Stimulated activated naive B cell treated with anti-CD40 and anti-IgM and Interleukin-4, amounts not matched to agents 10 μg/mL and 1 μg/mL and 100 μg/mL, for 72 hours (primary cell): ENCODE measurements around the gene SLC12A7.

Experiments used
- ATAC-seq, 2 donors: fragments of 150-1000 bp; cut with Tn5 transposase; replicated peaks; 2 replicates each; pipeline ENCODE4 v1.10.0; 2021; ENCODE audit warnings: moderate library complexity in 1 of 2
- DNase-seq: peaks from one replicate; pipeline ENCODE4 v3.0.0; 2021
- H3K27ac Mint-ChIP-seq: one replicate; pipeline ENCODE4 v1.8.0; 2022; ENCODE audit warnings: mild to moderate bottlenecking, mixed read lengths
- H3K27me3 Mint-ChIP-seq, 2 donors: one replicate each; pipeline ENCODE4 v1.8.0; 2022; ENCODE audit warnings: mixed read lengths in 2 of 2
- H3K36me3 Mint-ChIP-seq, 2 donors: one replicate each; pipeline ENCODE4 v1.8.0; 2022; ENCODE audit warnings: mixed read lengths in 2 of 2, mild to moderate bottlenecking in 1 of 2
- H3K4me1 Mint-ChIP-seq, 2 donors: one replicate each; pipeline ENCODE4 v1.8.0; 2022; ENCODE audit warnings: mixed read lengths in 2 of 2, mild to moderate bottlenecking in 1 of 2
- H3K4me3 Mint-ChIP-seq, 2 donors: one replicate each; pipeline ENCODE4 v1.8.0; 2022; ENCODE audit warnings: mild to moderate bottlenecking in 2 of 2, mixed read lengths in 2 of 2, moderate library complexity in 1 of 2
- H3K9me3 Mint-ChIP-seq, 2 donors: one replicate each; pipeline ENCODE4 v1.8.0; 2022; ENCODE audit warnings: mixed read lengths in 2 of 2, mild to moderate bottlenecking in 1 of 2

The SLC12A7 gene

GRCh38 chr5:1053391-1054017 lies 58.4 kb downstream of the SLC12A7 start:
- Mint-ChIP-seq H3K9me3 (peaks cover under 1 to 1% of the 10 kb centered on the region in 2 donors), H3K27me3 (no peaks in the 10 kb centered on the region), H3K4me1 (no peaks in the 10 kb centered on the region), H3K4me3 (no peak overlapping the region), H3K36me3 (peaks cover 16 to 27% of the 10 kb centered on the region in 2 donors), H3K27ac (no peak overlapping the region)
- no peak for DNase-seq
- ATAC-seq, result no peak

DNA sequence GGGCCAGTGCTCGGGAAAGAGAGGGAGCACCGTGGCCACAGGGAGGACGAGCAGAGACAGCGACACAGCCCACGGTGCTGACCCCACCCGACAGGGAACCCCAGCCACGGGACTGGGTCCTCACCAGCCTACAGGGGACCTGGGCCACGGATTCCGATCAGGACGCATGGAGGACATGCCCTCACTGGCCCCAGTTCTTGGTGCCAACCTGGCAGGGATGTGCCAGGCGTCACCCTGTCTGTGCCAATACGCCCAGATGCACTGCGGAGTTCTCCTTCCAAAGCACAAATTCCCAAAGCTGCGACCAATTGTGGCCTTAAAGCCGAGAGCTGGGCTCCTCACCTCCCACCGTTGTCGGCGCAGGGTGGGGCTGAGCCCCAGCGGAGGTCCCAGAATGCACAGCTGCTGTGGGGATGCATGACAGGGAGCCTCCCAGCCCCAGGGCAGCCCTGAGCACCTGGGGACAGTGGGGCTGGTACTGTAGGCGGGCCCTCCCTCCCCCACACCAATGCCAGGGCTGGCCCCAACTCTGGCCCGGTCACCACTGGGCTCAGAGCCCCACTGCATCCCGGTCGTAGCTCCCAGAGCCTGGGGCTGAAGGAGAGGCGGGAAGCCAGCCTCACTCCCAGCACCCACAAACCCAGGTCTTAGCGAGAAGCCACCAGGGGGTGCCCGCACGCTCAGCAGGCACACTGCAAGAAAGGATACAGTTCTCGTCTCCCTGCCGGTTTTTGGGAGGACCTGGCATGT lies 59.0 kb downstream of the SLC12A7 start:
- Mint-ChIP-seq H3K4me1 (peaks cover 0 to 5% of the 10 kb centered on the region in 2 donors), H3K36me3 (peaks cover 19 to 27% of the 10 kb centered on the region in 2 donors), H3K27me3 (no peaks in the 10 kb centered on the region), H3K4me3 (no peak overlapping the region), H3K9me3 (peaks cover 7 to 8% of the 10 kb centered on the region in 2 donors), H3K27ac (no peak overlapping the region)
- DNase-seq, result no peak
- no peak for ATAC-seq

- Mint-ChIP-seq H3K27ac (no peak overlapping the region), H3K4me1 (peaks cover 0 to 7% of the 10 kb centered on the region in 2 donors), H3K9me3 (peaks cover 14 to 15% of the 10 kb centered on the region in 2 donors), H3K27me3 (no peaks in the 10 kb centered on the region), H3K36me3 (peaks cover 20 to 27% of the 10 kb centered on the region in 2 donors), H3K4me3 (no peak overlapping the region)
- DNase-seq (no peak), ATAC-seq (no peak)
Measured at GRCh38 chr5:1052076-1052475, 59.8 kb downstream of the SLC12A7 start.

DNA sequence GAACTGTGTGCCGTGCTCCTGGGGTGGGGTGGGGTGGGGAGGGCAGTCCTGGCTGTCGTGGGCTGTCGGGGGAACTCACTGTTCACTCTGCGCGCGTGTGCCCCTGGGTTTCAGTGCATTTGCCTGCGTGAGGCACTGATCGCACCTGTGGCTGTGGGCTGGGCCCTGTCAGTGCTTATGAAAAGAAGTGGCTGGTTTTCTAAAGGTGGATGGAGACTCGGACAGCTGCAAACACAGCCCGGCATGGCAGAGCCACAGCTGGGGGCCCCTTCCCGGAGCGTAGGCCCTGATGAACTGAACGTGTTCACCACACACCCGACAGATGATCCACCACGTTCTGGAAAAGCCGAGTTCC lies 60.5 kb downstream of the SLC12A7 start:
- peaks cover 22 to 25% of the 10 kb centered on the region in 2 donors for H3K36me3 Mint-ChIP-seq
- H3K4me1 Mint-ChIP-seq, result peaks cover 0 to 7% of the 10 kb centered on the region in 2 donors
- no peak overlapping the region for H3K27ac Mint-ChIP-seq
- H3K9me3 Mint-ChIP-seq, result peaks cover 21 to 23% of the 10 kb centered on the region in 2 donors
- DNase-seq (no peak), ATAC-seq (no peak)
- no peak overlapping the region for H3K4me3 Mint-ChIP-seq
- H3K27me3 Mint-ChIP-seq, result no peaks in the 10 kb centered on the region

GRCh38 chr5:1050423-1051365 lies 61.2 kb downstream of the SLC12A7 start:
- ATAC-seq (peak in 1 of 2 donors; percentile 16), DNase-seq (no peak)
- H3K4me3 Mint-ChIP-seq, result no peak overlapping the region
- no peak overlapping the region for H3K27ac Mint-ChIP-seq
- peaks cover 0 to 7% of the 10 kb centered on the region in 2 donors for H3K4me1 Mint-ChIP-seq
- peaks cover 28 to 29% of the 10 kb centered on the region in 2 donors for H3K9me3 Mint-ChIP-seq
- H3K27me3 Mint-ChIP-seq, result no peaks in the 10 kb centered on the region
- H3K36me3 Mint-ChIP-seq, result peaks cover 20 to 22% of the 10 kb centered on the region in 2 donors

DNA sequence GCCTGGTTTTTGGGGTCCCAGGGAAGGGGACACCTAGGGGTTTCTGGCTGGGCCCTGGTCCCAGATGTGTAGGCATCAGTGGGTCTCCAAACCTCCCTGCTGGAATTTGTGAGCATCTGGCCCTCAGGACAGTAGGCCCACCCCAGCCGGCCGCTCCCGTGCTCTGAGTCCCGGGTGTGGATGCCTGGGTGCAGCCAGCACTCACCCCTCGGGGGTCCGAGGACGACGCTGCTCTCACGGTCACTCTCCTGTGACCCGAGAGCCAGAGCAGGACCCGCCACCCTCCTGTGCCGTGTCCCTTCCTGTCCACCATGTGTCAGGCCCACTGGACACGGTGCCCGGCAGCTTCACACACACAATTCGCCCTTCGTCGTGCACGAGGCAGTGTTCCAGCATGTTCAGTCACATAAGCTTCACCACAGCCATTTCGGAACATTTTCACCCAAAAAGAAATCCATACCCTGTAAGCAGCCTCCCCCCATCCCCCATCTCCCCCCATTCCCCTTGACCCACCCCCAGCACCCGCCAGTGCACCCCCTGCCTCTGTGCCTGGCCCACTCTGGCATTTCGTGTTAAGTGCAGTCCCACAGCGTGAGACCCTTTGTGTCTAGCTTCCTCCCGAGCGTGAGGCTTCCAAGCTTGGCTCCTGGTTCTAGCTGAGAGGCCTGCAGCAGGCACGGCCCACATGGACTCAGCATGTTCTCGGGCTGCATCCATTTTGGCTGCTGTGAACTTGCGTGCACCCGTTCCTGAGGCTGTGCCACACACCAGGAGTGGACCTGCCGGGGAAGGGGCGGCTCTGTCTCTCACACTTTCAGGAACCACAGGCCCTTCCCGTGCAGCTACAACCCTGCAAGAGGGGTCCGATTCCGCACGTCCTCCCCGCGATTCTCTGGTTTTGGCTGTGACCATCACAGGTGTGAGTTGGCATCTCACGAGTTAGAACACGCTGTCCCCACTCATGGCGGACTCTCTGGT lies 62.7 kb downstream of the SLC12A7 start:
- H3K4me3 Mint-ChIP-seq, result no peak overlapping the region
- no peak for ATAC-seq
- H3K27ac Mint-ChIP-seq, result no peak overlapping the region
- peaks cover 17 to 19% of the 10 kb centered on the region in 2 donors for H3K36me3 Mint-ChIP-seq
- H3K9me3 Mint-ChIP-seq, result peaks cover 43 to 45% of the 10 kb centered on the region in 2 donors
- H3K27me3 Mint-ChIP-seq, result peaks cover 4 to 8% of the 10 kb centered on the region in 2 donors
- no peak for DNase-seq
- peaks cover 6 to 7% of the 10 kb centered on the region in 2 donors for H3K4me1 Mint-ChIP-seq

- Mint-ChIP-seq H3K27ac (no peak overlapping the region), H3K36me3 (peaks cover 12 to 19% of the 10 kb centered on the region in 2 donors), H3K4me1 (peaks cover 9% of the 10 kb centered on the region in 2 donors)
Measured at GRCh38 chr5:1048162-1048721, 63.6 kb downstream of the SLC12A7 start.

GRCh38 chr5:1047332-1047965 lies 64.4 kb downstream of the SLC12A7 start:
- peaks cover 16 to 21% of the 10 kb centered on the region in 2 donors for H3K27me3 Mint-ChIP-seq
- peaks cover 12 to 26% of the 10 kb centered on the region in 2 donors for H3K36me3 Mint-ChIP-seq
- no peak overlapping the region for H3K4me3 Mint-ChIP-seq
- ATAC-seq (no peak), DNase-seq (no peak)
- H3K9me3 Mint-ChIP-seq, result peaks cover 60 to 62% of the 10 kb centered on the region in 2 donors
- no peak overlapping the region for H3K27ac Mint-ChIP-seq
- H3K4me1 Mint-ChIP-seq, result peaks cover 16% of the 10 kb centered on the region in 2 donors

More at GRCh38 chr5:1048162-1048721, 63.6 kb downstream of the SLC12A7 start:
- Mint-ChIP-seq H3K27me3 (peaks cover 8 to 13% of the 10 kb centered on the region in 2 donors), H3K9me3 (peaks cover 52 to 54% of the 10 kb centered on the region in 2 donors), H3K4me3 (no peak overlapping the region)
- ATAC-seq, result no peak
- no peak for DNase-seq

DNA sequence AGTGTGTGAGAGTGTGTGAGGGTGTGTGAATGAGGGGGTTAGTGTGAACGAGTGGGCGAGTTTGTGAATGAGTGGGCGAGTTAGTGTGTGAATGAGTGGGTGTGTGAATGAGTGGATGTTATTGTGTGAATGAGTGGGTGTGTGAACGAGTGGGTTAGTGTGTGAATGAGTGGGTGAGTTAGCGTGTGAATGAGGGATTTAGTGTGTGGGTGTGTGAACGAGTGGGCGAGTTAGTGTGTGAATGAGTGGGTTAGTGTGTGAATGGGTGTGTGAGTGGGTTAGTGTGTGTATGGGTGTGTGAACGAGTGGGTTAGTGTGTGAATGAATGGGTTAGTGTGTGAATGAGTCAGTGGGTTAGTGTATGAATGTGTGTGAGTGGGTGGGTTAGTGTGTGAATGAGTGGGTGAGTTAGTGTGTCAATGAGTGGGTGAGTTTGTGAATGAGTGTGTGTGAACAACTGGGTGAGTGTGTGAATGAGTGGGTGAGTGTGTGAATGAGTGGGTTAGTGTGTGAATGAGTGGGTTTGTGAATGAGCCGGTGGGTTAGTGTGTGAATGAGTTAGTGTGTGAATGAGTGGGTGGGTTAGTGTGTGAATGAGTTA lies 65.8 kb downstream of the SLC12A7 start:
- DNase-seq (no peak), ATAC-seq (no peak)
- Mint-ChIP-seq H3K36me3 (peaks cover 6 to 23% of the 10 kb centered on the region in 2 donors), H3K27ac (no peak overlapping the region), H3K27me3 (peaks cover 30% of the 10 kb centered on the region in 2 donors), H3K4me3 (no peak overlapping the region), H3K4me1 (peaks cover 16 to 21% of the 10 kb centered on the region in 2 donors), H3K9me3 (peaks cover 74 to 76% of the 10 kb centered on the region in 2 donors)

GRCh38 chr5:1044117-1044516 lies 67.7 kb downstream of the SLC12A7 start:
- Mint-ChIP-seq H3K27me3 (peaks cover 30 to 33% of the 10 kb centered on the region in 2 donors), H3K4me1 (peaks cover 16 to 21% of the 10 kb centered on the region in 2 donors), H3K9me3 (peaks cover 76 to 79% of the 10 kb centered on the region in 2 donors), H3K36me3 (peaks cover 8 to 23% of the 10 kb centered on the region in 2 donors), H3K27ac (no peak overlapping the region), H3K4me3 (no peak overlapping the region)
- DNase-seq (no peak), ATAC-seq (no peak)

DNA sequence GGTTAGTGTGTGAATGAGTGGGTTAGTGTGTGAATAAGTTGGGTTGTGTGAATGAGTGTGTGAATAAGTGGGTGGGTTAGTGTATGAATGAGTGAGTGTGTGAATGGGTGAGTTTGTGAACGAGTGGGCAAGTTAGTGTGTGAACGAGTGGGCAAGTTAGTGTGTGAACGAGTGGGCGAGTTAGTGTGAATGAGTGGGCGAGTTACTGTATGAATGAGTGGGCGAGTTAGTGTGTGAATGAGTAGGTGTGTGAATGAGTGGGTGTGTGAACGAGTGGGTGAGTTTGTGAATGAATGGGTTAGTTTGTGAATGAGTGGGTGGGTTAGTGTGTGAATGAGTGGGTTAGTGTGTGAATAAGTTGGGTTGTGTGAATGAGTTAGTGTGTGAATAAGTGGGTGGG lies 68.5 kb downstream of the SLC12A7 start:
- DNase-seq, result no peak
- no peak overlapping the region for H3K27ac Mint-ChIP-seq
- ATAC-seq, result no peak
- H3K4me1 Mint-ChIP-seq, result peaks cover 16 to 21% of the 10 kb centered on the region in 2 donors
- H3K4me3 Mint-ChIP-seq, result no peak overlapping the region
- peaks cover 9 to 20% of the 10 kb centered on the region in 2 donors for H3K36me3 Mint-ChIP-seq
- H3K27me3 Mint-ChIP-seq, result peaks cover 33% of the 10 kb centered on the region in 2 donors
- peaks cover 74 to 76% of the 10 kb centered on the region in 2 donors for H3K9me3 Mint-ChIP-seq

DNA sequence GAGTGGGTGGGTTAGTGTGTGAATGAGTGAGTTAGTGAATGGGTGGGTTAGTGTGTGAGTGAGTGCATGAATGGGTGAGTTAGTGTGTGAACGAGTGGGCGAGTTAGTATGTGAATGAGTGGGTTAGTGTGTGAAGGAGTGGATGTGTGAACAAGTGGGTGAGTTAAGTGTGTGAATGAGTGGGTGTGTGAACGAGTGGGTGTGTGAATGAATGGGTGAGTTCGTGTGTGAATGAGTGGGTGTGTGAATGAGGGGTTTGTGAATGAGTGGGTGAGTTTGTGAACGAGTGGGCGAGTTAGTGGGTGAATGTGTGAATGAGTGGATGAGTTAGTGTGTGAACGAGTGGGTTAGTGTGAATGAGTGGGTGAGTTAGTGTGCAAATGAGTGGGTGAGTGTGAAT lies 69.2 kb downstream of the SLC12A7 start:
- no peak for DNase-seq
- Mint-ChIP-seq H3K4me3 (peak overlapping the region in 1 of 2 donors; percentile 4), H3K4me1 (peaks cover 10 to 21% of the 10 kb centered on the region in 2 donors), H3K27ac (peak overlapping the region; percentile 2), H3K36me3 (peaks cover 9 to 18% of the 10 kb centered on the region in 2 donors), H3K27me3 (peaks cover 33% of the 10 kb centered on the region in 2 donors), H3K9me3 (peaks cover 68 to 69% of the 10 kb centered on the region in 2 donors)
- no peak for ATAC-seq
